Stimulated activated naive CD8-positive, alpha-beta T cell treated with anti-CD3 and anti-CD28 coated beads, Interleukin-15, amount 100 ng/mL, for 72 hours (primary cell): ENCODE results near the gene THAP6.
"Not testable (repeated sequence)": the region's sequence is repeated elsewhere in the genome, so short reads cannot be mapped to it uniquely, and the experiment has no call there.

Experiments
- ATAC-seq: fragments of 150-1000 bp; cut with Tn5 transposase; 2 replicates; pipeline ENCODE4 v1.10.0; 2021; ENCODE audit warnings: mild to moderate bottlenecking, moderate library complexity
- DNase-seq, 2 donors: peaks; one replicate each; pipeline ENCODE4 v3.0.0; 2021 to 2022
- H3K27ac Mint-ChIP-seq, 2 donors: one replicate each; pipeline ENCODE4 v1.8.0; 2022; ENCODE audit warnings: mild to moderate bottlenecking in 2 of 2, mixed read lengths in 2 of 2, moderate library complexity in 2 of 2
- H3K27me3 Mint-ChIP-seq: one replicate; pipeline ENCODE4 v1.8.0; 2022; ENCODE audit warnings: mixed read lengths
- H3K4me1 Mint-ChIP-seq: one replicate; pipeline ENCODE4 v1.8.0; 2022; ENCODE audit warnings: mild to moderate bottlenecking, mixed read lengths
- H3K4me3 Mint-ChIP-seq, 2 donors: one replicate each; pipeline ENCODE4 v1.8.0; 2022; ENCODE audit warnings: mild to moderate bottlenecking in 2 of 2, mixed read lengths in 2 of 2, moderate library complexity in 1 of 2
- H3K9me3 Mint-ChIP-seq, 2 donors: one replicate each; pipeline ENCODE4 v1.8.0; 2022; ENCODE audit warnings: mixed read lengths in 2 of 2

The THAP6 gene

DNA sequence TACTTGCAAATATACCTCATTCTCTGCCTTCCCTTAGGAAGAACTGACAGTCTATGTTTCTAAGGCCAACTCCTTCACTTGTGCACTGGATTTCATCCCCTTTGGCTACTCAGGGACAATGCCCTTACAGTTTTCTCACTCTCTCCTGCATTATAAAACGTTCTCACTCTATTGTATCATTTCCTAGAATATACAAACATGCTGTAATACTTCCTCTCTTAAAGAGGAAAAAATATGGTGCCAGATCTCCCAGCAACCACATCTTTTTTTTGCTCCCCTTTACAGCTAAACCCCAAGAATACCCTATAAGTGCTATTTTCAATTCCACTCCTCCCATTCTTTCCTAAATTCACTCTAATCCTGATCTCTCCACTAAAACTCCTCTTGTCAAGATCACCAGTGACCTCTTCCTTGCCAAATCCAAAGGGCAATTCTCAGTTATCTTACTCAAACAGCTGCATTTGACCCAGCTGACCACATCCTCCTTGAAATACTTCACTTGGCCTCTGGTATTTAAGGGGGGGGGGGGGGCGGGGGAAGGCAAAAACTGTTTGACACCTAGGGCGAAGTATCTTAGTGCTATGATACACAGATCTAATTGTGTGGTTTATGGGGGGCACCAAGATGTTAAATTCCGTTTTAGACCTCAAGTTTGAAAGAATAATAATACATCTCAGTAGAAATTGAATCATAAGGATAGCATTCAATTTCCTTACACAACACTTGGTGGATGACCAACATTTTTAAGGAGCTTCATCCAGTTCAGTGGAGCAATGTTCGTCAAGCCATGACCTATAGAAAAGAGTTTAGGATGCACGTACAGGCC is 1.7 kb upstream of the THAP6 start:
- H3K4me3 Mint-ChIP-seq = peak overlapping the region in 1 of 2 donors; percentile 90
- H3K27me3 Mint-ChIP-seq = no peaks in the 10 kb centered on the region
- H3K9me3 Mint-ChIP-seq = peaks cover 7% of the 10 kb centered on the region in 2 donors
- DNase-seq (no peak), ATAC-seq (no peak)
- no peak overlapping the region for H3K27ac Mint-ChIP-seq
- H3K4me1 Mint-ChIP-seq = peaks cover 35% of the 10 kb centered on the region

DNA sequence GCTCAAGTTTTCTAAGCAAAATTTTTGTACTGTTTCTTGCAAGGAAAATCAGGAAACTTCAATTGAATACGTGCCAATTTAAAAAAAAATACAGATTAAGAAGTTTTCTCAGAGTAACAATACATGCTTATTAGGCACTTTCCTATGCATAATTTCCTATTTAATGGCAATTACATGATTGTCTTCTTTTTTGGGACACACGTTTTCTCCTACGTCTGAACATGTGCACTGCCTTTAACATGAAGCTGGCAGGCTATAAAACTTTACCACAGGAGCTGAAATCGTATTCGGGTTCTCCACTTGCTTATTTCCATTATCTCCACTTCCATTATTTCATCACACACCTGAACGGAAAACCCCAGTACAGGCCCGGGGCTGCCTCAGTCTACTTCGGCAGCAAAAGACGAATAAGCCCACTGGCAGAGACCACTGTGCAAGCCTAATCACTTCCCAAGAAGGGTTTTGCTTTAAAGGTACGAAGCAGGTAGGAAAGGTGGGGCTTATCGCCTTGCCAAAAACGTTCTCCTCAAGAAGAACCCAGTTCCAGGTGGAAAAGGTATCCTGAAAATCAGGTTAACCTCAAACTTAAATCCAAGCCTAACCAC is 645 bp upstream of the THAP6 start:
- Mint-ChIP-seq H3K4me3 (peak overlapping the region in 1 of 2 donors; percentile 90), H3K4me1 (peaks cover 37% of the 10 kb centered on the region), H3K27me3 (no peaks in the 10 kb centered on the region), H3K27ac (peak overlapping the region; percentile 96 to 97), H3K9me3 (peaks cover 7% of the 10 kb centered on the region in 2 donors)
- DNase-seq (no peak), ATAC-seq (no peak)

DNA sequence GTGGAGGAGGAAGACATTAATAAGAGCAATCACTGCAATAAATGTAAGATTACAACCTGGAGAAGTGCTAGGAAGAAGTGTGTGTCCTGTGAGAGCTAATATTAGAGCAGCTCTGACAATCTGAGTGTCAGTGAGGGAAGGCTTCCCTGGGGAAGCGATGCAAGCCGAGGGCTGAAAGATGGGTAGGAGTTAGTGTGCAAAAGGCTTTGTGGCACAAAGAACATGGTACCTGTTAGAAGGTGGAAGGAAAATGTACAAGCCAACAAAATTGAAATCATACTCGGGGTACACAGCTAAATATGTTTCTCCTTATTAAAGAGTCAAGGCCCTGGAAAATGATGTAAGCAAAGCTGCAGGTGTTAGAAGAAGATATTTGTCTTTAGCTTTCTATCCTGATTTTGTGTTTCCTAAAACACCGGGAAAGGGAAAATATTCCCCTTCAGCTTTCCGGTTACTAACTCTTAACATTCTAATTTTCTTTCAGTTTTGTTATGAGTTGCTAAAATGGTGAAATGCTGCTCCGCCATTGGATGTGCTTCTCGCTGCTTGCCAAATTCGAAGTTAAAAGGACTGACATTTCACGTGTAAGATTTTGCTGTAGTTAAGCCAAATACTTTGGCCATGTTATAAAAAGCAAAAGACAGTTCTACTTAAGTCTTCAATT is 808 bp downstream of the THAP6 start:
- Mint-ChIP-seq H3K27ac (peak overlapping the region; percentile 96 to 97), H3K4me1 (peaks cover 31% of the 10 kb centered on the region), H3K9me3 (peaks cover 0 to under 1% of the 10 kb centered on the region in 2 donors), H3K4me3 (peak overlapping the region in 1 of 2 donors; percentile 90), H3K27me3 (no peaks in the 10 kb centered on the region)
- DNase-seq (no peak), ATAC-seq (no peak)

DNA sequence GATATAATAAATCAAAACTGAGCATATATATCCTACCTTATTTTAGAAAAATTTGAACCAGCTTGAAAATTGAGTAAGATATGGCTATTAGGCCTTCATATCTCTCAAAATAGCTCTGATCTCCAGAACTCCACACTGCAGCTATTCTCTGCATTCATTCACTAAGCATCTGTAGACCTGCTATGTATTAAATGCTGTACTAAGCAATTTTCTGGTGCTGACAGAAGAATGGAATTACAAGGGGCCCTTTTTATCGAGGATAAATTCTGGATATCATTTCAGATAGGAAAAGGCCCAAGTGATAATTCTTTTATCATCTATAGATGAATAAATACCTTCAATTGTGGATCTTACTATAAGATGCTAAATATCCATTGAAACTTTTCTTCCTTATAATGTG is 1.9 kb downstream of the THAP6 start:
- Mint-ChIP-seq H3K4me1 (peaks cover 31% of the 10 kb centered on the region), H3K27ac (no peak overlapping the region), H3K27me3 (no peaks in the 10 kb centered on the region), H3K4me3 (no peak overlapping the region), H3K9me3 (no peaks in the 10 kb centered on the region)
- DNase-seq = no peak
- ATAC-seq = no peak

DNA sequence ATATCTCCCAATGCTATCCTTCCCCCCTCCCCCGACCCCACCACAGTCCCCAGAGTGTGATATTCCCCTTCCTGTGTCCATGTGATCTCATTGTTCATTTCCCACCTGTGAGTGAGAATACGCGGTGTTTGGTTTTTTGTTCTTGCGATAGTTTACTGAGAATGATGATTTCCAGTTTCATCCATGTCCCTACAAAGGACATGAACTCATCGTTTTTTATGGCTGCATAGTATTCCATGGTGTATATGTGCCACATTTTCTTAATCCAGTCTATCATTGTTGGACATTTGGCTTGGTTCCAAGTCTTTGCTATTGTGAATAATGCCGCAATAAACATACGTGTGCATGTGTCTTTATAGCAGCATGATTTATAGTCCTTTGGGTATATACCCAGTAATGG is 5.2 kb downstream of the THAP6 start:
- not testable (repeated sequence) for H3K27ac Mint-ChIP-seq, H3K4me3 Mint-ChIP-seq, H3K9me3 Mint-ChIP-seq, H3K27me3 Mint-ChIP-seq, ATAC-seq, DNase-seq
- peaks cover 42% of the 10 kb centered on the region for H3K4me1 Mint-ChIP-seq

DNA sequence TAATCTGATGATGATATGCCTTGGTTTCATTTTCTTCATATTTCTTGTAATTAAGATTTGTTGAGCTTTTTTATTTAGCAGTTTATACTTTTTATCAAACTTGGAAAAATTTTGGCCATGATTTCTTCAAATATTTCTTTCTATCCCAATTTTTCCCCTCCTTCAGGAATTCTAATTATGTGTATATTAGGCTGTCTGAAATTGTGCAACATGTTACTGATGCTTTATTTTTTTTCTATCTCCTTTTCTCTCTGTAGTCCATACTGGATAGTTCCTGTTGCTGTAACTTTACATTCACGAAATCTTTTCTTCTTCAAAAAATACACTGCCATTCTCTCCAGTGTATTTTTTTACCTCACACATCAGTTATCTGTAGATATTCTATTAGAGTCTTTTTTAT is 10.8 kb downstream of the THAP6 start:
- ATAC-seq = no peak
- Mint-ChIP-seq H3K27me3 (no peaks in the 10 kb centered on the region), H3K4me1 (peaks cover 30% of the 10 kb centered on the region), H3K27ac (peak overlapping the region in 1 of 2 donors; percentile 65), H3K4me3 (no peak overlapping the region), H3K9me3 (no peaks in the 10 kb centered on the region)
- DNase-seq = no peak

DNA sequence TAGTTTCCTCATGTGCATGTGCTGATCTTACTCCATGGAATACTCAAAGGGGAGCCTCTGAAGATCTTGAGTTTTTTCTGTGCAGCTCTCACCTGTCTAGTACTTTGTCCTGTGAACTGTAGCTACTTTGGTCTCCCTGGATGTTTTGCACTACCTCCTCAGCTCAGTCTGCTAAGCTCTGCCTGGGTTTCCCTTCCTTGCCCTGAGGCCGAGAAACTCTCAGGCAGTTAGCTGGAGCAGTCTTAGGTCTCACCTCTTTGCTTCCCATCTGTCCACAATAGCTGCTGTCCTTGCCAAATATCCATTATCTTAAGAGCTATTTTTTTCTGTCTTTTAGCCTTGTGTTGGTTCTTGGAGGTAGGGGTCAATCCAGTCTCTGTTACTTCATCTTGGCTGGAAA is 11.6 kb downstream of the THAP6 start:
- ATAC-seq (no peak), DNase-seq (no peak)
- Mint-ChIP-seq H3K27ac (no peak overlapping the region), H3K27me3 (no peaks in the 10 kb centered on the region), H3K4me1 (peaks cover 22% of the 10 kb centered on the region), H3K9me3 (peaks cover 3 to 8% of the 10 kb centered on the region in 2 donors), H3K4me3 (no peak overlapping the region)

DNA sequence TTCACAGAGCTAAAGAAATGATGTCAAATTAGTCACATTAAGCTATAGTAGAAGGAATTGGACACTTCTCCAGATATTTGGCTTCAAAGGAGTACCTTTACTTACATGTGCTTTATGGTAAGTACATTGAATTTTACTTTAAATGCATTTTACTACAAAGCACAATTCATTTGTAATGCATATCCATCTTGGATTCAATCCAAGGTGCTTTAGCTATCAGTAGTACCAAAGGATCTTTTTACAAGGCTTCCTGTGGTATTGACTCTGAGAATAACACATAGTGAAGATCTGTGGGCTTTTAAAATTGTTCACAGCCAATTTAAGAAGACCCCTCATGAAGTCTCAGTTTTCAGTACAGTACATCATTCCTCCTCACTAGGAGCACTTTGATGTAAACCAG is 13.2 kb downstream of the THAP6 start:
- Mint-ChIP-seq H3K9me3 (peaks cover 12 to 22% of the 10 kb centered on the region in 2 donors), H3K27me3 (no peaks in the 10 kb centered on the region), H3K27ac (no peak overlapping the region), H3K4me3 (no peak overlapping the region), H3K4me1 (peaks cover 18% of the 10 kb centered on the region)
- no peak for DNase-seq
- no peak for ATAC-seq

DNA sequence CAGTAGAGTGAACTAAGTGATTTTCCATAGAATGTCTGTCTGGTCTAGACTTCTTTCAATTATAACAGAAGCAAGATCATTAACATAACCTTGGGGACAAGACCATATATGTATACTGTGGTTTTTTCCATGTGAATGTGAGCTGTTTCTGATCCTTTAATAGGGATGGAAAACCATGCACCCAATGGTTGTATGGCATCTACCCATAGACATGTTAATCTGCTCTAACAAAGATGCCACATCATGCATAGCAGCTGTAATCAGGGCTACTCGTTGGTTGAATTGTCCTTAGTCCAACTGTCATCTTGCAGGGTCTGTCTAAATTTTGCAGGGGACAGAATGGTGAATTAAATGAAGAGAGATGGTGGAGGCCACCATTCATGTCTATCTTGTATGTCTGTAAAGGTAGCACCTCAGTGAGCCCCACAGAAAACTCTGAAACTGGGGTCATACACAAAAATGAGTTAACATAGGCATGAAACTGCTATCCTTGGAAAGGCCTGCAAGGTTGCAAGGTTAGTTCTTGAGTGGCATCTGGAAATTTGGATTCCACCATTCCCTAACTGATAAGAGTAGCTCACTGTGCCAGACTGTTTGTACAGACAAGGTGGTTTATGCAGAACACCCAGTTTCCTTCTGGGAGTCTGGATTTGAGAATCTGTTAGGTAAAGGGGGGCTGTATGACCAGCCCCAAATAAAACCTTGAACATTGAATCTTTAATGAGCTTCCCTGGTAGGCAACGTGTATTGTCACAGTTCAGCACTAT is 16.5 kb downstream of the THAP6 start:
- ATAC-seq = no peak

DNA sequence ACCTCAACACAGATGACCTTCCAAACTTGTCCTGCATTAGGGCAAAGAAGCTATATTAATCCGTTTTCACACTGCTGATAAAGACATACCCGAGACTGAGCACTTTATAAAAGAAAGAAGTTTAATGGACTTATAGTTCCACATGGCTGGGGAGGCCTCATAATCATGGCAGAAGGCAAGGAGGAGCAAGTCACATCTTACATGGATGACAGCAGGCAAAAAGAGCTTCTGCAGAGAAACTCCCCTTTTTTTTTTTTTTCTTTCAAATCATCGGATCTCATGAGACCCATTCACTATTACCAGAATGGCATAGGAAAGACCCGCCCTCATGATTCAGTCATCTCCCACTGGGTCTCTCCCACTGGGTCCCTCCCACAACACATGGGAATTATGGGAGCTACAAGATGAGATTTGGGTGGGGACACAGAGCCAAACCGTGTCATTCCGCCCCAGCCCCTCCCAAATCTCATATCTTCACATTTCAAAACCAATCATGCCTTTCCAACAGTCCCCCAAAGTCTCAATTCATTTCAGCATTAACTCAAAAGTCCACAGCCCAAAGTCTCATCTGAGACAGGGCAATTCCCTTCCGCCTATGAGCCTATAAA is 17.4 kb downstream of the THAP6 start:
- Mint-ChIP-seq H3K9me3 (peaks cover 20 to 38% of the 10 kb centered on the region in 2 donors), H3K27ac (peak overlapping the region in 1 of 2 donors; percentile 73)
- not testable (repeated sequence) for H3K4me3 Mint-ChIP-seq, H3K27me3 Mint-ChIP-seq, ATAC-seq, H3K4me1 Mint-ChIP-seq, DNase-seq

More for the DNA sequence above, 16.5 kb downstream of the THAP6 start:
- H3K4me3 Mint-ChIP-seq = no peak overlapping the region
- peaks cover 4% of the 10 kb centered on the region for H3K4me1 Mint-ChIP-seq
- no peaks in the 10 kb centered on the region for H3K27me3 Mint-ChIP-seq
- peaks cover 20 to 36% of the 10 kb centered on the region in 2 donors for H3K9me3 Mint-ChIP-seq
- H3K27ac Mint-ChIP-seq = no peak overlapping the region
- no peak for DNase-seq

DNA sequence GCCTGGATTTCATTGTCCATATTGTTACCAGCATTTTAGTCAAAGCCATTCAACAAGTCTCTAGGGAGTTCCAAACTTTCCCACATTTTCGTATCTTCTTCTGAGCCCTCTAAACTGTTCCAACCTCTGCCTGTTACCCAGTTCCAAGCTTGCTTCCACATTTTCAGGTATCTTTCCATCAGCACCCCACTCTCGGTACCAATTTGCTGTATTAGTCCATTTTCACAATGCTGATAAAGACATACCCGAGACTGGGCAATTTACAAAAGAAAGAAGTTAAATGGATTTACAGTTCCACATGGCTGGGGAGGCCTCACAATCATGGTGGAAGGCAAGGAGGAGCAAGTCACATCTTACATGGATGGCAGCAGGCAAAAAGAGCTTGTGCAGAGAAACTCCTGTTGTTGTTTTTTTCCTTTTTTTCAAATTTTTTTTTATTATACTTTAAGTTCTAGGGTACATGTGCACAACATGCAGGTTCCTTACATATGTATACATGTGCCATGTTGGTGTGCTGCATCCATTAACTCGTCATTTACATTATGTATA is 19.1 kb downstream of the THAP6 start:
- not testable (repeated sequence) for H3K4me3 Mint-ChIP-seq, DNase-seq, H3K4me1 Mint-ChIP-seq, H3K27ac Mint-ChIP-seq, ATAC-seq, H3K27me3 Mint-ChIP-seq
- H3K9me3 Mint-ChIP-seq = peaks cover 20 to 38% of the 10 kb centered on the region in 2 donors

DNA sequence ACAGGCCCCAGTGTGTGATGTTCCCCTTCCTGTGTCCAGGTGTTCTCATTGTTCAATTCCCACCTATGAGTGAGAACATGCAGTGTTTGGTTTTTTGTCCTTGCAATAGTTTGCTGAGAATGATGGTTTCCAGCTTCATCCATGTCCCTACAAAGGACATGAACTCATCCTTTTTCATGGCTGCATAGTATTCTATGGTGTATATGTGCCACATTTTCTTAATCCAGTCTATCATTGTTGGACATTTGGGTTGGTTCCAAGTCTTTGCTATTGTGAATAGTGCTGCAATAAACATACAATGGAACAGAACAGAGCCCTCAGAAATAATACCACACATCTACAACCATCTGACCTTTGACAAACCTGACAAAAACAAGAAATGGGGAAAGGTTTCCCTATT is 19.7 kb downstream of the THAP6 start:
- not testable (repeated sequence) for ATAC-seq, H3K4me3 Mint-ChIP-seq, DNase-seq, H3K4me1 Mint-ChIP-seq, H3K27me3 Mint-ChIP-seq, H3K27ac Mint-ChIP-seq
- H3K9me3 Mint-ChIP-seq = peaks cover 20 to 38% of the 10 kb centered on the region in 2 donors

DNA sequence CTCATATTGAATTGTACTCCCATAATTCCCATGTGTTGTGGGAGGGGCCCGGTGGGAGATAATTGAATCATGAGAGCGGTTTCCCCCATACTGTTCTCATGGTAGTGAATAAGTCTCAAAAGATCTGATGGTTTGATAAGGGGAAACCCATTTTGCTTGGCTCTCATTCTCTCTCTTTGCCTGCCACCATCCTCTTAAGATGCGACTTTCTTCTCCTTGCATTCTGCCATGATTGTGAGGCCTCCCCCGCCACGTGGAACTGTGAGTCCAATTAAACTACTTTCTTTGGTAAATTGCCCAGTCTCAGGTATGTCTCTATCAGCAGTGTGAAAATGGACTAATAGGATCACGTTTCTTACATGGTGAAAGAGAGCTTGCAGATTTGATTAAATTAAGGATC is 23.0 kb downstream of the THAP6 start:
- not testable (repeated sequence) for H3K27ac Mint-ChIP-seq, ATAC-seq, H3K4me3 Mint-ChIP-seq, H3K4me1 Mint-ChIP-seq, DNase-seq, H3K27me3 Mint-ChIP-seq
- peaks cover 7 to 18% of the 10 kb centered on the region in 2 donors for H3K9me3 Mint-ChIP-seq

DNA sequence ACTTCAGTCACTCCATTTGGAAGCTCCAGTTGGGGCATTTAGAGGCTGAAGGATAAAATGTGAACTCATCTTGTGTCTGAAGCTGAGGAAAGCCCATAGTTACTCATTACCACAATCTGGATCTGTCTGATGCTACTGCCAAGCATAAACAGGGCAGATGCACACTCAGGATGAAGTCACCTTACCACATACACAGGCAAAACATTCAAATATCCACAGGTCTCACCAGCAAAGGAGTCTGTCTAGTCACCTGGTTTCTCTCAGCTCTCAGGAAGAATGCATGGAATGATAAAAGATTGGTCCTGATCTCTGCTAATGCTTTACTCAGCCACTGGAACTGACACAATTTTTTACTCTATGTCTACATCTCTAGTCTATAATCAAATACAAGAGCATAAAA is 28.6 kb downstream of the THAP6 start:
- Mint-ChIP-seq H3K9me3 (no peaks in the 10 kb centered on the region), H3K27ac (no peak overlapping the region), H3K27me3 (no peaks in the 10 kb centered on the region), H3K4me1 (no peaks in the 10 kb centered on the region), H3K4me3 (no peak overlapping the region)
- DNase-seq = no peak
- ATAC-seq = no peak

DNA sequence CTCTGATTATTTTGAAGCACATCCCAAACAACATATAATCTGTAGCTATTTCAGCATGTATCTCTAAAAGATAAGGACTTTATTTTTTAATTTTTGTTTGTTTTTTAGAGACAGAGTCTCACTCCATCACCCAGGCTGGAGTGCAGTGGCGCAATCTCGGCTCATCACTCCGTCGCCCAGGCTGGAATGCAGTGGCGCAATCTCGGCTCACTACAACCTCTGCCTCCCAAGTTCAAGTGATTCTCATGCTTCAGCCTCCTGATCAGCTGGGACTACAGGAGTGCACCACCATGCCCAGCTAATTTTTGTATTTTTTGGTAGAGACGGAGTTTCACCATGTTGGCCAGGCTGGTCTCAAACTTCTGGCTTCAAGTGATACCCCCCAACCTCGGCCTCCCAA is 29.9 kb downstream of the THAP6 start:
- not testable (repeated sequence) for H3K27ac Mint-ChIP-seq, H3K27me3 Mint-ChIP-seq, DNase-seq, H3K4me1 Mint-ChIP-seq, H3K4me3 Mint-ChIP-seq, H3K9me3 Mint-ChIP-seq, ATAC-seq
